HG03469 (cell line): Measurements from ENCODE around the gene FAM76B.
"Not testable (repeated sequence)": the region's sequence is repeated elsewhere in the genome, so short reads cannot be mapped to it uniquely, and the experiment has no call there.

Experiments
- ATAC-seq: cut with Tn5 transposase; IDR thresholded peaks from one replicate; pipeline ENCODE4 v1.9.1; 2021; ENCODE audit warnings: mild to moderate bottlenecking, moderate library complexity, moderate number of reproducible peaks; ENCODE audit not compliant: unreplicated experiment

FAM76B gene

GRCh38 chr11:95789506-95790122 lies at the start of gene FAM76B:
TSS of gene FAM76B (minus strand) at chr11:95789782. CDS start at chr11:95789478, 304 bp downstream.
- ATAC-seq = peak; percentile 59

GRCh38 chr11:95835768-95836488 lies 46.3 kb upstream of the FAM76B start:
- ATAC-seq = peak; percentile 81

GRCh38 chr11:95835351-95835750 lies 45.8 kb upstream of the FAM76B start:
- no peak for ATAC-seq

GRCh38 chr11:95833378-95833777 lies 43.8 kb upstream of the FAM76B start:
- no peak for ATAC-seq

- no peak for ATAC-seq
These were observed 43.2 kb upstream of the FAM76B start for GRCh38 chr11:95832763-95833162.

GRCh38 chr11:95831198-95831883 lies 41.8 kb upstream of the FAM76B start:
- ATAC-seq = no peak

- no peak for ATAC-seq
These were observed 40.1 kb upstream of the FAM76B start for GRCh38 chr11:95829580-95830259.

- no peak for ATAC-seq
These were observed 38.1 kb upstream of the FAM76B start for GRCh38 chr11:95827696-95828095.

GRCh38 chr11:95821640-95822039 lies 32.1 kb upstream of the FAM76B start:
- ATAC-seq = no peak

- ATAC-seq = no peak
These were observed 26.5 kb upstream of the FAM76B start for GRCh38 chr11:95816037-95816436.

GRCh38 chr11:95811052-95811451 lies 21.5 kb upstream of the FAM76B start:
- not testable (repeated sequence) for ATAC-seq

- ATAC-seq = not testable (repeated sequence)
These were observed 16.9 kb upstream of the FAM76B start for GRCh38 chr11:95806464-95806863.

- ATAC-seq = no peak
These were observed 16.3 kb upstream of the FAM76B start for GRCh38 chr11:95805869-95806268.

GRCh38 chr11:95803973-95804372 lies 14.4 kb upstream of the FAM76B start:
- ATAC-seq = no peak

- no peak for ATAC-seq
These were observed 13.2 kb upstream of the FAM76B start for GRCh38 chr11:95802806-95803205.

GRCh38 chr11:95800438-95800837 lies 10.9 kb upstream of the FAM76B start:
- ATAC-seq = no peak

- ATAC-seq = no peak
These were observed 10.0 kb upstream of the FAM76B start for GRCh38 chr11:95799546-95799945.

- ATAC-seq = no peak
These were observed 6.9 kb upstream of the FAM76B start for GRCh38 chr11:95796501-95796900.

- no peak for ATAC-seq
These were observed 6.2 kb upstream of the FAM76B start for GRCh38 chr11:95795627-95796295.

GRCh38 chr11:95794086-95794485 lies 4.5 kb upstream of the FAM76B start:
- ATAC-seq = no peak

- ATAC-seq = no peak
These were observed 3.5 kb upstream of the FAM76B start for GRCh38 chr11:95793116-95793515.
